Neural progenitor cell (in vitro differentiated cells): ENCODE measurements around the gene MSH2.
"Not testable (repeated sequence)": the region's sequence is repeated elsewhere in the genome, so short reads cannot be mapped to it uniquely, and the experiment has no call there.

Source experiments
- CTCF ChIP-seq: fragments of 200-600 bp; sonication (generic); IDR thresholded peaks from 2 replicates; pipeline ENCODE4 v1.5.1; 2017; ENCODE audit warnings: antibody characterized with exemption, mild to moderate bottlenecking
- EZH2 ChIP-seq: fragments of 200-600 bp; sonication (generic); IDR thresholded peaks from 2 replicates; pipeline ENCODE4 v1.6.1; 2017; ENCODE audit warnings: antibody characterized with exemption, mild to moderate bottlenecking, moderate library complexity
- EZH2phosphoT487 ChIP-seq: fragments of 200-600 bp; sonication (generic); IDR thresholded peaks from 2 replicates; pipeline ENCODE4 v1.6.1; 2017; ENCODE audit warnings: antibody characterized with exemption

GRCh38 chr2:47361505-47362229 lies 41.3 kb upstream of the MSH2 start:
- TF ChIP-seq CTCF, EZH2, EZH2phosphoT487: not testable (repeated sequence)
